Heart right ventricle (tissue), 16 donors: Measurements from ENCODE around the gene LARP4B. TPM values are rescaled to one million over a fixed set of nuclear protein-coding genes. Genes with fewer than 3 reads are reported as not detected.
A peak's percentile ranks its signal among the peaks of the same experiment; 100 is the strongest.

Experiments used
- ATAC-seq, 8 donors: fragments of 200-7000 bp; cut with Tn5 transposase; one replicate each; pipeline ENCODE4 v1.9.1; 2020; ENCODE audit warnings: mild to moderate bottlenecking in 8 of 8, moderate library complexity in 8 of 8, moderate number of reproducible peaks in 1 of 8
- DNase-seq, 2 donors: peaks; one replicate each; pipeline ENCODE4 v3.0.0-alpha.2; 2020
- H3K27ac ChIP-seq, 10 donors: fragments of 200-600 bp; sonication (generic) in 2 of 10; one replicate each; pipeline versions ENCODE4 v1.5.0 to v1.8.0; 2020 to 2022; ENCODE audit warnings: mild to moderate bottlenecking in 3 of 10
- H3K27me3 ChIP-seq, 7 donors: fragments of 200-600 bp; one replicate each; pipeline ENCODE4 v1.8.0; 2021 to 2022; ENCODE audit warnings: mild to moderate bottlenecking in 2 of 7
- H3K36me3 ChIP-seq, 9 donors: fragments of 200-600 bp; sonication (generic) in 1 of 9; one replicate each; pipeline versions ENCODE4 v1.5.0 to v1.8.0; 2020 to 2022; ENCODE audit warnings: mild to moderate bottlenecking in 2 of 9
- H3K4me1 ChIP-seq, 9 donors: fragments of 200-600 bp; sonication (generic) in 1 of 9; one replicate each; pipeline versions ENCODE4 v1.5.0 to v1.8.0; 2020 to 2022; ENCODE audit warnings: mild to moderate bottlenecking in 4 of 9
- H3K4me3 ChIP-seq, 10 donors: fragments of 200-600 bp; sonication (generic) in 2 of 10; one replicate each; pipeline versions ENCODE4 v1.5.0 to v1.8.0; 2020 to 2022; ENCODE audit warnings: mild to moderate bottlenecking in 7 of 10, moderate library complexity in 2 of 10
- H3K9me3 ChIP-seq, 11 donors: fragments of 200-600 bp in 10 of 11; sonication (generic) in 2 of 11; one replicate each; pipeline versions ENCODE4 v1.5.0 to v1.8.0; 2013 to 2022; ENCODE audit warnings: mild to moderate bottlenecking in 2 of 11, control low read depth in 1 of 11, moderate library complexity in 1 of 11
- WGBS, 2 donors: extraction: QIAGEN DNeasy Blood & Tissue Kit; methylation state at CpG; one replicate each; pipeline ENCODE4 v1.1.7; 2013; ENCODE audit warnings: inconsistent platforms in 1 of 2; 5-methylcytosine and 5-hydroxymethylcytosine counted together
- intact Hi-C, 10 donors: fragments of 100-400 bp; cut with DNase I; formaldehyde crosslinking; loops; one replicate each; pipeline versions ENCODE4 v1.11.1 to v1.14.2; 2022
- polyA plus RNA-seq, 2 donors: library from polyadenylated mRNA; stranded (reverse); fragments of 200-250 nt; gene quantifications; one replicate each; pipeline ENCODE4 v1.2.3, GENCODE V29; 2013
- total RNA-seq, 10 donors: library from RNA; stranded (reverse); fragmentation: NEBNext Ultra II Directional in 3 of 10; extraction: Animal tissue kit (Norgen Biotek cat#: 25700) in 3 of 10; gene quantifications; one replicate each; pipeline versions ENCODE4 v1.2.1 to v1.2.4, GENCODE V29; 2021 to 2023
- TF ChIP-seq, protein P1 (sequence below), 9 donors: fragments of 200-600 bp; sonication (generic) in 2 of 9; IDR thresholded peaks; one replicate each; pipeline versions ENCODE4 v1.5.0 to v1.8.0; 2021 to 2022; ENCODE audit warnings: antibody characterized with exemption in 9 of 9, mild to moderate bottlenecking in 5 of 9, moderate library complexity in 1 of 9
- donor health status: Arrhythmogenic right ventricular cardiomyopathy.
- donor health status: ischemic (EF 13 %, LVEDD 7.1; RV severe dilation, severe dysfunction).
- donor health status: healthy with polysubstance abuse.
- donor health status: DM: no; HTN: yes; CAD: no.
- donor health status: DM: no; HTN: no; CAD: no.
- donor health status: ischemic (EF 25% LVEDD 6.9; RV normal size, moderate dysfunction).
- donor health status: ischemic (EF 25% LVEDD 5.7; RV mildly dilated, moderate dysfunction).
- donor health status: healthy.
- donor health status: DM: yes; HTN: yes; CAD: no.
- donor health status: Ischemic cardiomyopathy.
- donor health status: ischemic (EF 35%, LVEDD 5.7; RV mildly dilated, moderate dysfunction).
- donor health status: nonischemic (EF 11% LVEDD 7.7; RV severe dilation, severe dysfunction).
- donor health status: DM: yes; HTN: yes; CAD: no.
- donor health status: PGD.
- donor health status: ischemic (EF 29% LVEDD 5.4; RV normal size, mild dysfunction).
- donor health status: nonischemic (EF 23%, LVEDD 6.1; RV moderate dilation, normal function).

The LARP4B gene
- total and polyA plus RNA-seq, 12 donors, result 10.6 to 82.6 (median 61.9) TPM

- H3K36me3 ChIP-seq, result peaks cover 0 to 100% (median 48%) of the 10 kb centered on the region in 9 donors
These were observed 108.7 kb downstream of the LARP4B start for GRCh38 chr10:822661-823367.

DNA sequence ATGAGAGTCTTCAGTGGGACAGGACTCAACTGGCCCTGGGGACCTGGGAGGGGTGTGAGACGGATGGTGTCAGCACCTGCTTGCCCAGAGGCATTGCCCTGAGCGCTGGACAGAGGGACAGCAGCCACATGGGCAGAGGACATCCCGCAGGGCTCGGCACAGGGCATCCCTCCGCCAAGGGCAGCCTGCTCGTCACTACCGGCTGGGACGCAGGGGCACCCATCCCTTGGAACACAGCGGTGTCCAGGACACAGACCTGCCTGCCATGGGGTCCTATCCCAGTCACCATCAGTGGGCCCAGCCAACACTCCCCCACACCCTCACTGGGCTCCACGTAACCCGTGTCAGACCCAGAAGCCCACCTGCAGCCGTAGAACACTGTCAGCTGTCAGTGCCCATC is 109.3 kb downstream of the LARP4B start:
- Histone ChIP-seq H3K4me3 (no peak overlapping the region), H3K27me3 (no peaks in the 10 kb centered on the region), H3K4me1 (peaks cover 12 to 36% (median 24%) of the 10 kb centered on the region in 9 donors), H3K27ac (peak overlapping the region in 1 of 10 donors; percentile 4), H3K36me3 (peaks cover 0 to 100% (median 47%) of the 10 kb centered on the region in 9 donors), H3K9me3 (no peaks in the 10 kb centered on the region)
- ATAC-seq (peak in 1 of 8 donors; percentile 8), DNase-seq (no peak)
- 97 to 98% methylated on average over 12 of the region's 12 CpGs for WGBS, 2 donors
- intact Hi-C loops, result no loop called here
- TF ChIP-seq, protein P1, sequence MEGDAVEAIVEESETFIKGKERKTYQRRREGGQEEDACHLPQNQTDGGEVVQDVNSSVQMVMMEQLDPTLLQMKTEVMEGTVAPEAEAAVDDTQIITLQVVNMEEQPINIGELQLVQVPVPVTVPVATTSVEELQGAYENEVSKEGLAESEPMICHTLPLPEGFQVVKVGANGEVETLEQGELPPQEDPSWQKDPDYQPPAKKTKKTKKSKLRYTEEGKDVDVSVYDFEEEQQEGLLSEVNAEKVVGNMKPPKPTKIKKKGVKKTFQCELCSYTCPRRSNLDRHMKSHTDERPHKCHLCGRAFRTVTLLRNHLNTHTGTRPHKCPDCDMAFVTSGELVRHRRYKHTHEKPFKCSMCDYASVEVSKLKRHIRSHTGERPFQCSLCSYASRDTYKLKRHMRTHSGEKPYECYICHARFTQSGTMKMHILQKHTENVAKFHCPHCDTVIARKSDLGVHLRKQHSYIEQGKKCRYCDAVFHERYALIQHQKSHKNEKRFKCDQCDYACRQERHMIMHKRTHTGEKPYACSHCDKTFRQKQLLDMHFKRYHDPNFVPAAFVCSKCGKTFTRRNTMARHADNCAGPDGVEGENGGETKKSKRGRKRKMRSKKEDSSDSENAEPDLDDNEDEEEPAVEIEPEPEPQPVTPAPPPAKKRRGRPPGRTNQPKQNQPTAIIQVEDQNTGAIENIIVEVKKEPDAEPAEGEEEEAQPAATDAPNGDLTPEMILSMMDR (IDR thresholded peaks at IDR 0.05), result no peak

More at GRCh38 chr10:822661-823367, 108.7 kb downstream of the LARP4B start:
- DNase-seq (no peak), ATAC-seq (no peak)
- no peak overlapping the region for H3K27ac ChIP-seq
- TF ChIP-seq, protein P1 (IDR thresholded peaks at IDR 0.05), result no peak
- no peaks in the 10 kb centered on the region for H3K27me3 ChIP-seq
- 94 to 96% methylated on average over 12 of the region's 12 CpGs for WGBS, 2 donors
- no peaks in the 10 kb centered on the region for H3K9me3 ChIP-seq
- peaks cover 6 to 30% (median 18%) of the 10 kb centered on the region in 9 donors for H3K4me1 ChIP-seq
- no peak overlapping the region for H3K4me3 ChIP-seq
- intact Hi-C loops, result no loop called here

GRCh38 chr10:821322-821721 is 110.2 kb downstream of the LARP4B start:
- ATAC-seq (no peak), DNase-seq (no peak)
- WGBS, 2 donors, result 94 to 95% methylated on average over 5 of the region's 5 CpGs
- peaks cover 0 to 100% (median 53%) of the 10 kb centered on the region in 9 donors for H3K36me3 ChIP-seq
- H3K4me3 ChIP-seq, result no peak overlapping the region
- TF ChIP-seq, protein P1 (IDR thresholded peaks at IDR 0.05), result no peak
- peaks cover 13 to 41% (median 30%) of the 10 kb centered on the region in 9 donors for H3K4me1 ChIP-seq
- intact Hi-C loops, result no loop called here
- H3K27me3 ChIP-seq, result no peaks in the 10 kb centered on the region
- no peaks in the 10 kb centered on the region for H3K9me3 ChIP-seq
- no peak overlapping the region for H3K27ac ChIP-seq

GRCh38 chr10:819816-820215 is 111.7 kb downstream of the LARP4B start:
- TF ChIP-seq, protein P1 (IDR thresholded peaks at IDR 0.05), result no peak
- no peaks in the 10 kb centered on the region for H3K27me3 ChIP-seq
- H3K36me3 ChIP-seq, result peaks cover 0 to 100% (median 52%) of the 10 kb centered on the region in 9 donors
- no peaks in the 10 kb centered on the region for H3K9me3 ChIP-seq
- H3K4me1 ChIP-seq, result peaks cover 13 to 41% (median 30%) of the 10 kb centered on the region in 9 donors
- WGBS, 2 donors, result 98% methylated on average over 8 of the region's 8 CpGs
- no peak overlapping the region for H3K4me3 ChIP-seq
- DNase-seq (no peak), ATAC-seq (no peak)
- peak overlapping the region in 2 of 10 donors; percentile 16 to 61 for H3K27ac ChIP-seq
- intact Hi-C loops, result no loop called here
